Measurements from ENCODE around the gene YRDC. TPM values are rescaled to one million over a fixed set of nuclear protein-coding genes. Genes with fewer than 3 reads are reported as not detected.
A peak's percentile ranks its signal among the peaks of the same experiment; 100 is the strongest.
"Not testable (repeated sequence)": the region's sequence is repeated elsewhere in the genome, so short reads cannot be mapped to it uniquely, and the experiment has no call there.

Gene YRDC
- total and polyA plus RNA-seq, 2 experiments from 2014 or later: 12.5 to 22.4 TPM

- no peaks in the 10 kb centered on the region for H3K9me2 ChIP-seq (ENCODE audit: insufficient read depth)
- no peak overlapping the region for H2AFZ ChIP-seq
- no peaks in the 10 kb centered on the region for H3K9me3 ChIP-seq (ENCODE audit: low read depth)
- no peaks in the 10 kb centered on the region for H4K20me1 ChIP-seq (ENCODE audit: insufficient read depth)
- TF ChIP-seq EZH2phosphoT487 (IDR thresholded peaks at IDR 0.05; ENCODE audit: insufficient read depth, low read depth) (no peak), EZH2 (IDR thresholded peaks at IDR 0.05; ENCODE audit: insufficient read depth, poor library complexity, severe bottlenecking) (no peak)
- no peak overlapping the region for H3K9ac ChIP-seq
- no peaks in the 10 kb centered on the region for H3K36me3 ChIP-seq (ENCODE audit: low read depth)
- H3F3A ChIP-seq (ENCODE audit: insufficient read depth): no peaks in the 10 kb centered on the region
- DNase-seq: no peak
- no peaks in the 10 kb centered on the region for H3K79me2 ChIP-seq (ENCODE audit: insufficient read depth)
- 48 to 49% methylated on average over 4 of the region's 4 CpGs for WGBS, 2 experiments (ENCODE audit: low coverage in 1 of 2, low lambda C conversion rate in 2 of 2, missing lambda C conversion rate in 2 of 2)
- H3K4me3 ChIP-seq: no peak overlapping the region
- H3K27ac ChIP-seq: no peak overlapping the region
- H3K4me2 ChIP-seq (ENCODE audit: unreplicated experiment): no peak overlapping the region
- no peaks in the 10 kb centered on the region for H3K4me1 ChIP-seq (ENCODE audit: insufficient read depth)
- in situ Hi-C loops (cut with MboI): no loop called here
- no peaks in the 10 kb centered on the region; the same call in 1 of the 2 replicates for H3K27me3 ChIP-seq (replicated peaks; ENCODE audit: insufficient read depth)
These were observed 31.0 kb downstream of the YRDC start for GRCh38 chr1:37776946-37777516.

- H2AFZ ChIP-seq; H3K4me1 ChIP-seq (ENCODE audit: insufficient read depth); H3K36me3 ChIP-seq (ENCODE audit: low read depth); H3K4me2 ChIP-seq (ENCODE audit: unreplicated experiment); in situ Hi-C loops (cut with MboI); H3K79me2 ChIP-seq (ENCODE audit: insufficient read depth); H3K9me2 ChIP-seq (ENCODE audit: insufficient read depth); H3K27ac ChIP-seq; H3F3A ChIP-seq (ENCODE audit: insufficient read depth); H3K9me3 ChIP-seq (ENCODE audit: low read depth); H4K20me1 ChIP-seq (ENCODE audit: insufficient read depth); H3K9ac ChIP-seq; DNase-seq; H3K4me3 ChIP-seq: not testable (repeated sequence)
- H3K27me3 ChIP-seq (replicated peaks; ENCODE audit: insufficient read depth): peaks cover 32% of the 10 kb centered on the region
These were observed 36.6 kb downstream of the YRDC start for GRCh38 chr1:37771440-37771839.

- H3K9me2 ChIP-seq (ENCODE audit: insufficient read depth): no peaks in the 10 kb centered on the region
- H3F3A ChIP-seq (ENCODE audit: insufficient read depth): no peaks in the 10 kb centered on the region
- TF ChIP-seq EZH2phosphoT487 (IDR thresholded peaks at IDR 0.05; ENCODE audit: insufficient read depth, low read depth) (no peak), EZH2 (IDR thresholded peaks at IDR 0.05; ENCODE audit: insufficient read depth, poor library complexity, severe bottlenecking) (no peak)
- no peak overlapping the region for H2AFZ ChIP-seq
- H3K36me3 ChIP-seq (ENCODE audit: low read depth): no peaks in the 10 kb centered on the region
- 12 to 13% methylated on average over 2 of the region's 2 CpGs for WGBS, 2 experiments (ENCODE audit: low coverage in 1 of 2, low lambda C conversion rate in 2 of 2, missing lambda C conversion rate in 2 of 2)
- no peaks in the 10 kb centered on the region for H4K20me1 ChIP-seq (ENCODE audit: insufficient read depth)
- in situ Hi-C loops (cut with MboI): no loop called here
- H3K4me3 ChIP-seq: no peak overlapping the region
- H3K4me2 ChIP-seq (ENCODE audit: unreplicated experiment): no peak overlapping the region
- H3K9ac ChIP-seq: no peak overlapping the region
- H3K27ac ChIP-seq: no peak overlapping the region
- H3K27me3 ChIP-seq (replicated peaks; ENCODE audit: insufficient read depth): peaks cover 50% of the 10 kb centered on the region
- no peak for DNase-seq
- H3K4me1 ChIP-seq (ENCODE audit: insufficient read depth): no peaks in the 10 kb centered on the region
- no peaks in the 10 kb centered on the region for H3K79me2 ChIP-seq (ENCODE audit: insufficient read depth)
- H3K9me3 ChIP-seq (ENCODE audit: low read depth): no peaks in the 10 kb centered on the region
These were observed 40.5 kb downstream of the YRDC start for GRCh38 chr1:37767488-37767887.

GRCh38 chr1:37765916-37766664 lies 41.9 kb downstream of the YRDC start:
- H3K27me3 ChIP-seq (replicated peaks; ENCODE audit: insufficient read depth): peaks cover 50% of the 10 kb centered on the region
- WGBS, 2 experiments (ENCODE audit: low coverage in 1 of 2, low lambda C conversion rate in 2 of 2, missing lambda C conversion rate in 2 of 2): 1 to 3% methylated on average over 27 of the region's 27 CpGs
- no peaks in the 10 kb centered on the region for H3K9me3 ChIP-seq (ENCODE audit: low read depth)
- H3K9ac ChIP-seq: no peak overlapping the region
- H3F3A ChIP-seq (ENCODE audit: insufficient read depth): no peaks in the 10 kb centered on the region
- peak; percentile 8 for DNase-seq
- H3K4me1 ChIP-seq (ENCODE audit: insufficient read depth): no peaks in the 10 kb centered on the region
- no peak overlapping the region for H3K4me2 ChIP-seq (ENCODE audit: unreplicated experiment)
- no peak overlapping the region for H2AFZ ChIP-seq
- TF ChIP-seq EZH2phosphoT487 (IDR thresholded peaks at IDR 0.05; ENCODE audit: insufficient read depth, low read depth) (no peak), EZH2 (IDR thresholded peaks at IDR 0.05; ENCODE audit: insufficient read depth, poor library complexity, severe bottlenecking) (no peak)
- no peaks in the 10 kb centered on the region for H3K9me2 ChIP-seq (ENCODE audit: insufficient read depth)
- H3K79me2 ChIP-seq (ENCODE audit: insufficient read depth): no peaks in the 10 kb centered on the region
- H3K27ac ChIP-seq: no peak overlapping the region
- H3K36me3 ChIP-seq (ENCODE audit: low read depth): no peaks in the 10 kb centered on the region
- H4K20me1 ChIP-seq (ENCODE audit: insufficient read depth): no peaks in the 10 kb centered on the region
- H3K4me3 ChIP-seq: no peak overlapping the region
- in situ Hi-C loops (cut with MboI): no loop called here

Measured in GM23248 (cell line).